ENCODE measurements around the gene CAGE1. TPM values are rescaled to one million over a fixed set of nuclear protein-coding genes. Genes with fewer than 3 reads are reported as not detected.

Gene CAGE1
- total RNA-seq, 1 donor from 2014 or later, result not detected

DNA sequence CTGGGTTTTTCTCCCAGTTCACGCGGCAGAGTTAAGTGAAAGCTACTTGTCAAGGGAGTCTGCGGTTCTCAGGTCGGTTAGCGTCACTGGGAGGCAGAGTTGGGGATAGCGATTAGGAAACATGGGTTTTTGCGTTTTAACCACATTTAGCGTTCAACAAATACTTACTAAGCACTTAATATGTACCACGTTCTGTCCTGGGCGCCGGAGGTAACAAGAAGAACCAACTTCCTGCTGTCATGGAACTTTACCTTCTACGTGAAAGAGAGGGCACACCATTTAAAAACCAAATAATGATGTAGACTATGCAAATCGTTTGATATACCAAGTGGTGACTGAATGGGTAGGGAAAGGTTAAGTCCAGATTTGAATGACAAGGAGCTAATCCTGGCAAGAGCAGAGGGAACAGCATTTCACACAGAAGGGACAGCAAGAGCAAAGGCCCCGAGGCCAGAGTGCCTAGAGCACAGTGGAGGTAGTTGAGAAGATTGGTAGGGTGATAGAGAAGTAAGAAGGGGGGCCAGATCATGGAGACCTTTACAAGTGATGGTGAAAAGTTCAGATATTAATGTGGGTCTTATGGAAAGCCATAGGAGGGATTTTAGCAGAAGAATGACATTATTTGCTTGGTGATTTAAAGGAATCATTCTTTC lies 810 bp upstream of the CAGE1 start:
- no peaks in the 10 kb centered on the region for H3K36me3 ChIP-seq (ENCODE audit: control insufficient read depth, insufficient read depth, low read length)

GRCh38 chr6:7389162-7389450 lies 436 bp downstream of the CAGE1 start:
- no peaks in the 10 kb centered on the region for H3K27me3 ChIP-seq (ENCODE audit: control insufficient read depth, insufficient read depth, low read length)
- H3K4me3 ChIP-seq (ENCODE audit: low read depth, low read length), result peak overlapping the region; percentile 72
- TF ChIP-seq CTCF (IDR thresholded peaks at IDR 0.05; ENCODE audit: insufficient read depth, low read length, severe bottlenecking), result no peak
- no peaks in the 10 kb centered on the region for H3K36me3 ChIP-seq (ENCODE audit: control insufficient read depth, insufficient read depth, low read length)
- DNase-seq (ENCODE audit: low read depth), result peak; percentile 72
- FAIRE-seq, result no peak

More for the DNA sequence above, 810 bp upstream of the CAGE1 start:
- Histone ChIP-seq H3K27me3 (ENCODE audit: control insufficient read depth, insufficient read depth, low read length) (no peaks in the 10 kb centered on the region), H3K4me3 (ENCODE audit: low read depth, low read length) (peak overlapping the region; percentile 72)
- TF ChIP-seq CTCF (IDR thresholded peaks at IDR 0.05; ENCODE audit: insufficient read depth, low read length, severe bottlenecking), result no peak
- no peak for FAIRE-seq
- DNase-seq (ENCODE audit: low read depth), result no peak

GRCh38 chr6:7381092-7381491 lies 8.4 kb downstream of the CAGE1 start:
- no peak for DNase-seq (ENCODE audit: low read depth)

GRCh38 chr6:7378740-7379139 lies 10.8 kb downstream of the CAGE1 start:
- TF ChIP-seq CTCF (IDR thresholded peaks at IDR 0.05; ENCODE audit: insufficient read depth, low read length, severe bottlenecking), result no peak
- H3K27me3 ChIP-seq (ENCODE audit: control insufficient read depth, insufficient read depth, low read length), result no peaks in the 10 kb centered on the region
- DNase-seq (ENCODE audit: low read depth), result no peak
- no peaks in the 10 kb centered on the region for H3K36me3 ChIP-seq (ENCODE audit: control insufficient read depth, insufficient read depth, low read length)
- no peak for FAIRE-seq
- no peak overlapping the region for H3K4me3 ChIP-seq (ENCODE audit: low read depth, low read length)

More at GRCh38 chr6:7381092-7381491, 8.4 kb downstream of the CAGE1 start:
- Histone ChIP-seq H3K4me3 (ENCODE audit: low read depth, low read length) (no peak overlapping the region), H3K27me3 (ENCODE audit: control insufficient read depth, insufficient read depth, low read length) (no peaks in the 10 kb centered on the region), H3K36me3 (ENCODE audit: control insufficient read depth, insufficient read depth, low read length) (no peaks in the 10 kb centered on the region)
- no peak for FAIRE-seq
- no peak for TF ChIP-seq CTCF (IDR thresholded peaks at IDR 0.05; ENCODE audit: insufficient read depth, low read length, severe bottlenecking)

- FAIRE-seq (no peak), DNase-seq (ENCODE audit: low read depth) (no peak)
- Histone ChIP-seq H3K27me3 (ENCODE audit: control insufficient read depth, insufficient read depth, low read length) (no peaks in the 10 kb centered on the region), H3K36me3 (ENCODE audit: control insufficient read depth, insufficient read depth, low read length) (no peaks in the 10 kb centered on the region), H3K4me3 (ENCODE audit: low read depth, low read length) (no peak overlapping the region)
- no peak for TF ChIP-seq CTCF (IDR thresholded peaks at IDR 0.05; ENCODE audit: insufficient read depth, low read length, severe bottlenecking)
Observed at GRCh38 chr6:7377961-7378360, 11.6 kb downstream of the CAGE1 start.

DNA sequence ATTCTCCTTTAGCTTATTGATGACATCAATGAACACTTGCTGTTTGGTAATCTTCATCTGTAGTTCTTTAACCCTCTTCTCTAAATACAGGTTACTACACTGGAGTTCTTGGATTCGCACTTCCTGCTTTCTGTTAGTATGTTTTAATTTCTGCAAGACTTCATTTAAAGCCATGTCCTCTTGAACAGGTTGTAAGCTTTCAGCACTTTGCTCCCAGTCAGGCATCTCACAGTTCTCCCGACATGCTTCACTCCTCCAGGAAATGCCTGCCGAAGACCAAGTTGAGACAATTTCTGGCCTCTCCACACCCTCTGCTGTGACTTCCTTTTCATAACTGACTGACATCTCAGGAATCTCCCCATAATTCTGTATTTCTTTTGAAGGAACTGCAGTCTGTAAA lies 15.8 kb downstream of the CAGE1 start:
- TF ChIP-seq CTCF (IDR thresholded peaks at IDR 0.05; ENCODE audit: insufficient read depth, low read length, severe bottlenecking), result no peak
- Histone ChIP-seq H3K27me3 (ENCODE audit: control insufficient read depth, insufficient read depth, low read length) (no peaks in the 10 kb centered on the region), H3K4me3 (ENCODE audit: low read depth, low read length) (no peak overlapping the region), H3K36me3 (ENCODE audit: control insufficient read depth, insufficient read depth, low read length) (no peaks in the 10 kb centered on the region)
- no peak for FAIRE-seq
- peak; percentile 45 for DNase-seq (ENCODE audit: low read depth)
